ENCODE measurements around the gene KCNK7. TPM values are rescaled to one million over a fixed set of nuclear protein-coding genes. Genes with fewer than 3 reads are reported as not detected.

The KCNK7 gene
- total RNA-seq, 1 donor from 2014 or later, result 0.83 TPM

- DNase-seq (ENCODE audit: low spot score), result no peak
These were observed 38.2 kb downstream of the KCNK7 start for GRCh38 chr11:65557280-65558001.

GRCh38 chr11:65556470-65557279 is 38.9 kb downstream of the KCNK7 start:
- DNase-seq (ENCODE audit: low spot score), result no peak

- no peak for DNase-seq (ENCODE audit: low spot score)
These were observed 39.8 kb downstream of the KCNK7 start for GRCh38 chr11:65555693-65556231.

- DNase-seq (ENCODE audit: low spot score), result no peak
These were observed 40.7 kb downstream of the KCNK7 start for GRCh38 chr11:65554842-65555430.

- no peak for DNase-seq (ENCODE audit: low spot score)
These were observed 41.4 kb downstream of the KCNK7 start for GRCh38 chr11:65554057-65554818.

- DNase-seq (ENCODE audit: low spot score), result no peak
These were observed 42.1 kb downstream of the KCNK7 start for GRCh38 chr11:65553301-65554001.

- no peak for DNase-seq (ENCODE audit: low spot score)
These were observed 43.1 kb downstream of the KCNK7 start for GRCh38 chr11:65552388-65552951.

- no peak for DNase-seq (ENCODE audit: low spot score)
These were observed 43.8 kb downstream of the KCNK7 start for GRCh38 chr11:65551572-65552387.

- DNase-seq (ENCODE audit: low spot score), result no peak
These were observed 46.5 kb downstream of the KCNK7 start for GRCh38 chr11:65549096-65549495.

- no peak for DNase-seq (ENCODE audit: low spot score)
These were observed 47.2 kb downstream of the KCNK7 start for GRCh38 chr11:65548395-65548794.

- no peak for DNase-seq (ENCODE audit: low spot score)
These were observed 48.0 kb downstream of the KCNK7 start for GRCh38 chr11:65547446-65548125.

- DNase-seq (ENCODE audit: low spot score), result peak; percentile 93
These were observed 49.2 kb downstream of the KCNK7 start for GRCh38 chr11:65546217-65546958.

GRCh38 chr11:65545853-65546216 is 49.8 kb downstream of the KCNK7 start:
- no peak for DNase-seq (ENCODE audit: low spot score)

Other genes with a start within 250 kb of the KCNK7 start
- not detected for gene TIGD3, start 241.0 kb downstream of the KCNK7 start, total RNA-seq
- gene SLC25A45, start 213.2 kb downstream of the KCNK7 start, total RNA-seq, result 9.4 TPM
- 31.2 TPM for gene FRMD8, start 209.2 kb downstream of the KCNK7 start, total RNA-seq
- 1,155 TPM for gene NEAT1, start 173.0 kb downstream of the KCNK7 start, total RNA-seq
- gene MALAT1, start 96.8 kb downstream of the KCNK7 start, total RNA-seq, result 19,443 TPM
- 62.9 TPM for gene SCYL1, start 70.7 kb downstream of the KCNK7 start, total RNA-seq
- gene LTBP3, start 37.4 kb downstream of the KCNK7 start, total RNA-seq, result 120 TPM
- gene ZNRD2, start 25.3 kb downstream of the KCNK7 start, total RNA-seq, result 50.3 TPM
- gene FAM89B, start 23.3 kb downstream of the KCNK7 start, total RNA-seq, result 21.9 TPM
- gene EHBP1L1, start 19.7 kb downstream of the KCNK7 start, total RNA-seq, result 122 TPM
- gene MAP3K11, start 18.4 kb upstream of the KCNK7 start, total RNA-seq, result 57.3 TPM
- 57.6 TPM for gene PCNX3, start 20.0 kb upstream of the KCNK7 start, total RNA-seq
- gene SIPA1, start 42.3 kb upstream of the KCNK7 start, total RNA-seq, result 40.3 TPM
- 97.9 TPM for gene RELA, start 67.1 kb upstream of the KCNK7 start, total RNA-seq
- 74.8 TPM for gene KAT5, start 116.5 kb upstream of the KCNK7 start, total RNA-seq
- 29.8 TPM for gene RNASEH2C, start 125.0 kb upstream of the KCNK7 start, total RNA-seq
- 13.5 TPM for gene AP5B1, start 185.2 kb upstream of the KCNK7 start, total RNA-seq
- gene OVOL1, start 191.3 kb upstream of the KCNK7 start, total RNA-seq, result 25.8 TPM
- gene SNX32, start 238.2 kb upstream of the KCNK7 start, total RNA-seq, result 2.6 TPM

Measured in ureter (tissue), 1 donor.